ENCODE results near the gene OTOG.

OTOG gene

DNA sequence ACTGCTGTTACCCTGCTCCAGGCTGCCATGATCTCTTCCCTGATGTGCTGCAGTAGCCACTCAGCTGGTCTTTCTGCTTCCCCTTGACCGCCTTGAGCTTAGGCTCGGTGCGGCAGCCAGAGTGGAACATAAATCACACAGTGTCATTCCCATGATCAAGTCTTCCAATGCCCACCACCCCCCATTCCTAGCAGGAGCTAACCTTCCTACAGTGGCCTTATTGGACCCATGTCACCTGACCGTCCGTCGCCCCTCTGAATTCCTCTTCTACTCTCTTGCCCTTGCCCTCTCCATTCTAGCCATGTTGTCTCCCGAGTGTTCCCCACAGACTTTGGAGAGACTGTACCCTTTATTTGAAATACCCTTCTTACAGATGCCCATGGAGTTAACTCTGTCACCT lies 43.4 kb downstream of the OTOG start:
- no peaks in the 10 kb centered on the region for H3K4me1 Mint-ChIP-seq
- peaks cover 41% of the 10 kb centered on the region for H3K27me3 Mint-ChIP-seq
- no peak overlapping the region for H3K4me3 Mint-ChIP-seq
- ATAC-seq (replicated peaks; ENCODE audit: extremely low read depth, poor library complexity, severe bottlenecking) (no peak), DNase-seq (ENCODE audit: low spot score in 2 of 2) (no peak)
- no peaks in the 10 kb centered on the region for H3K36me3 Mint-ChIP-seq (ENCODE audit: insufficient read depth)
- H3K27ac Mint-ChIP-seq (ENCODE audit: low read depth) = no peak overlapping the region
- no peaks in the 10 kb centered on the region for H3K9me3 Mint-ChIP-seq

DNA sequence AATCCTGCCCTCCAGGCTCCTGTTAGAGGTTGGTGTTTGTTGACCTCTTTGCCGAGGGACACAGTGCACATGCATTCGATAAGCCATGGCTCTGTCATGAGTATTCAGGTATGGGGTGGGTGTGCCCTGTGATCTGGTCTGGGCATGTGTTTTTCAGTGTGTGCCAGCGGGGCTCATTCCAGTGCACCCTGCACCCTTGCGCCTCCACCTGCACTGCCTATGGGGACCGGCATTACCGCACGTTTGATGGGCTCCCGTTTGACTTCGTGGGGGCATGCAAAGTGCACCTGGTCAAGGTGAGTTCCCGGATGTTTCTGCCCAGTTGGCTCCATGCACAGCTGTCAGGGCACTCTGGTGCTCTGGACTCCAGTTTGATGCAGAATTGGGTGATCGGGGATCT lies 44.2 kb downstream of the OTOG start:
- Mint-ChIP-seq H3K36me3 (ENCODE audit: insufficient read depth) (no peaks in the 10 kb centered on the region), H3K27ac (ENCODE audit: low read depth) (no peak overlapping the region), H3K27me3 (peaks cover 41% of the 10 kb centered on the region), H3K4me3 (no peak overlapping the region), H3K9me3 (no peaks in the 10 kb centered on the region), H3K4me1 (no peaks in the 10 kb centered on the region)
- ATAC-seq (replicated peaks; ENCODE audit: extremely low read depth, poor library complexity, severe bottlenecking) (no peak), DNase-seq (ENCODE audit: low spot score in 2 of 2) (no peak)

DNA sequence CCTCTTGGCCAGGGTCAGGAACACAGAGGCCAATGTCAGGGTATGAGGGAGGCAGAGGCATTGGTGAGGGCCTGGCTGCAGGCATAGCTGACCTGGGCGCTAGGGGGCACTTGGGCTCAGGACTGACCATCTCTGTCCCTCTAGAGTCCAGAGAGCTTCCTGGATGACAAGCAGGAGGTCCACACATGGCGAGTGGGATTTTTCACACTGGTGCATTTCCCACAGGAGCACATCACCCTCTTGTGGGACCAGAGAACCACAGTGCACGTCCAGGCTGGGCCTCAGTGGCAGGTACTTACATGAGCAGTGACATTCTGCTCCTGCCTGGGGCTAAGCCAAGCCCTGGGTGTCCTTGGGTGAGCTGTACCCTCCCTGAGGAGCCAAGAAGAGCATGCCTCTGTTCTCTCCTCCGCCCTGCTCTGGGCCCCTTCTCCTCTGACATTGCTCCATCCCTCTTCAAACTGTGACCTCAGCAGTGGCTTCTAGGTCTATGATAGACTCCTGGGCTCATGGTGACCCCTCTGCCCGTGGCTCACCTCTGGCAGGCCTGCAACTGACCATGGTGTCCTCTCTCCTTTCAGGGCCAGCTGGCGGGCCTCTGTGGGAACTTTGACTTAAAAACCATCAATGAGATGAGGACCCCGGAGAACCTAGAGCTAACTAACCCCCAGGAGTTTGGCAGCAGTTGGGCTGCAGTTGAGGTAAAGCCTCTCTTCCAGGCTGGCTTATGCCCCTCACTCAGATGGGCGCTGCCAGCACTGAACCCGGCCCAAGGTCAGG lies 46.6 kb downstream of the OTOG start:
- DNase-seq (ENCODE audit: low spot score in 2 of 2) = no peak
- Mint-ChIP-seq H3K27ac (ENCODE audit: low read depth) (no peak overlapping the region), H3K4me1 (no peaks in the 10 kb centered on the region), H3K4me3 (no peak overlapping the region), H3K36me3 (ENCODE audit: insufficient read depth) (no peaks in the 10 kb centered on the region), H3K27me3 (peaks cover 35% of the 10 kb centered on the region), H3K9me3 (no peaks in the 10 kb centered on the region)
- ATAC-seq (replicated peaks; ENCODE audit: extremely low read depth, poor library complexity, severe bottlenecking) = no peak

DNA sequence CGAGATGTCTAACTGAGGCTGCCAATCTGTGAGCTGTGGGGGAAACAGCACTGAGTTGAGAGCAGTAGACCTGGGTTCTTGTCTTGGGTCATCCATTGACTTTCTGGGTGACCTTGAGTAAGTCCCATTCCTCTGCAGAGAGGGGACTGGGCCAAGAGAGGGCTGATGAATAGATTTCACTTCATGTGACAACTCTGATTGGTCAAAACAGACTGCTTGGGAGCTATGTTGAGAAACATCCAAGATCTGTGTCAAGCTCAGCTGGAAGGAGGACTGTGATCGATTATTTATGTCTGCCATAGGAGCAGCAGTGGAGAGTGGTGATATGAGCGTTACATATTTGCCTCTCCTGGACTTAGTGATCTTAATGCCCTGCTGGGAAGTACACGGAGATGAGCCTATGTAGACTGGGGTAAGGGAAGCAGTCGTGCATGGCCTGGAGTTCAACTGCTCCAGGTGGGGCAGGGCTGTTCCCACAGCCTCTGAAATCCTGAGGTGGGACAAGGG lies 47.7 kb downstream of the OTOG start:
- Mint-ChIP-seq H3K4me1 (no peaks in the 10 kb centered on the region), H3K27ac (ENCODE audit: low read depth) (no peak overlapping the region), H3K27me3 (peaks cover 44% of the 10 kb centered on the region), H3K4me3 (no peak overlapping the region), H3K9me3 (no peaks in the 10 kb centered on the region), H3K36me3 (ENCODE audit: insufficient read depth) (no peaks in the 10 kb centered on the region)
- DNase-seq (ENCODE audit: low spot score in 2 of 2) (peak in 1 of 2 donors; percentile 7), ATAC-seq (replicated peaks; ENCODE audit: extremely low read depth, poor library complexity, severe bottlenecking) (no peak)

DNA sequence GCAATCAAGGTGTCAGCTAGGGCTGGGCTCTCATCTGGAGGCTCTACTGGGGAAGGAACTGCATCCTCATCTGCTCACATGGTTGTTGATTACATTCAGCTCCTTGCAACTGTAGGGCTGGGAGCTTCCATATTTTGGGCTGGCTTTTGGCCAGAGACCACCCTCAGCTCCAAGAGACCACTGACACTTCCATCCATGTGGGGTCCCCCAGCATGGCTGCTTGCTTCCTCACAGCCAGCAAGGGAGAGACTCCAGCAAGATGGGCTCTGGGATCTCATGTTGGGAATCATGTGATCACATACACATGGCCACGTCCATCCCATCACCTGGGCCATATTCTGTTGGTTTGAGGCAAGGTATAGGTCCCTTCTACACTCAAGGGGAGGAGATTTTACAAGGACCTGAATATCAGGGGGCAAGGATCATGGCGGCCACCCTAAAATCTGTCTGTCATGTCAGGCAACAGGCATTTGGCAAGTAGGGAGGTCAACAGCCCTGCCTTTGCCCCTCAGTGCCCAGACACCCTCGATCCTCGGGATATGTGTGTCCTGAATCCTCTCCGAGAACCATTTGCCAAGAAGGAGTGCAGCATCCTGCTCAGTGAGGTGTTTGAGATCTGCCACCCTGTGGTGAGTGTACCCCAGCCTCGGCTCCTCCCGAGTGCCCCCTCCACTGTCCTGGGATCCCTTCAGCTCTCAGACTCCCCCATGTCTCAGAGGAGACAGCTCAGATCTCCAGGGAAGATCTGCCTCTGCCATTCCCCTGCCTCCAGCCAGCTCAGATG lies 48.7 kb downstream of the OTOG start:
- DNase-seq (ENCODE audit: low spot score in 2 of 2) = peak in 1 of 2 donors; percentile 6
- Mint-ChIP-seq H3K4me3 (no peak overlapping the region), H3K27ac (ENCODE audit: low read depth) (no peak overlapping the region), H3K36me3 (ENCODE audit: insufficient read depth) (no peaks in the 10 kb centered on the region), H3K4me1 (no peaks in the 10 kb centered on the region), H3K27me3 (peaks cover 46% of the 10 kb centered on the region), H3K9me3 (no peaks in the 10 kb centered on the region)
- no peak for ATAC-seq (replicated peaks; ENCODE audit: extremely low read depth, poor library complexity, severe bottlenecking)

DNA sequence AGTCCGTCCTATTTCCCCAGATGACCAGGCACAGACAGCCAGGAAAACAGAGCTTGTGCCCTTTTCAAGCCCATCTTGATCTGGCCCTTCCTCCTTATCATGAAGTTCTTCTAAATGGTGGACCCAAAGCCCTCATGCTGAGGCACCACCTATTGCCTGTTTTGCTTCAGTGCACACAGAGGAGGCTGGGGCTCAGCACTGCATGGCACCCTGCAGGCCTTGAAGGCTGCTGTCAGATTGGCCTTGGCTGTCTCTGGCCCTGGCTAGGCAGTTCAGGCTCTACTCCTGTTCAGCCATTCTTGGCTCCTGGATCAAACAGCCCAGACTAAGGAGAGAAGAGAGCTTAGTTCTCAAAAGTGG lies 49.2 kb downstream of the OTOG start:
- Mint-ChIP-seq H3K36me3 (ENCODE audit: insufficient read depth) (no peaks in the 10 kb centered on the region), H3K27ac (ENCODE audit: low read depth) (no peak overlapping the region), H3K27me3 (peaks cover 51% of the 10 kb centered on the region), H3K4me3 (no peak overlapping the region), H3K4me1 (no peaks in the 10 kb centered on the region), H3K9me3 (no peaks in the 10 kb centered on the region)
- ATAC-seq (replicated peaks; ENCODE audit: extremely low read depth, poor library complexity, severe bottlenecking) (no peak), DNase-seq (ENCODE audit: low spot score in 2 of 2) (peak in 1 of 2 donors; percentile 4)

DNA sequence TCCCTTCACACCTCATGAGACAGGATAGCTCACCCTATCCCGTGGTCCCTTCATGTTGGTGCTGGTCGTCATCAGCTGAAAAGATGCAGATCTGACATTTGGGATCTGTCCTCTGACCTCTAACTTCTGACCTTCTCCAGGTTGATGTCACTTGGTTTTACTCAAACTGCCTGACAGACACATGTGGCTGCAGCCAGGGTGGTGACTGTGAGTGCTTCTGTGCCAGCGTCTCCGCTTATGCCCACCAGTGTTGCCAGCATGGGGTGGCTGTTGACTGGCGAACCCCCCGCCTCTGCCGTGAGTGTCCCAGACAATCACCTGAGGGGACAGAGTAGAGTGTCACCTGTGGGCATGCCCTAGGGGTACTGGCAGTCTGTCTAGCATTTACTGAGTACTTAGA lies 49.7 kb downstream of the OTOG start:
- Mint-ChIP-seq H3K9me3 (no peaks in the 10 kb centered on the region), H3K27ac (ENCODE audit: low read depth) (no peak overlapping the region), H3K4me3 (no peak overlapping the region), H3K4me1 (no peaks in the 10 kb centered on the region), H3K27me3 (peaks cover 52% of the 10 kb centered on the region), H3K36me3 (ENCODE audit: insufficient read depth) (no peaks in the 10 kb centered on the region)
- ATAC-seq (replicated peaks; ENCODE audit: extremely low read depth, poor library complexity, severe bottlenecking) (no peak), DNase-seq (ENCODE audit: low spot score in 2 of 2) (peak in 1 of 2 donors; percentile 5)

DNA sequence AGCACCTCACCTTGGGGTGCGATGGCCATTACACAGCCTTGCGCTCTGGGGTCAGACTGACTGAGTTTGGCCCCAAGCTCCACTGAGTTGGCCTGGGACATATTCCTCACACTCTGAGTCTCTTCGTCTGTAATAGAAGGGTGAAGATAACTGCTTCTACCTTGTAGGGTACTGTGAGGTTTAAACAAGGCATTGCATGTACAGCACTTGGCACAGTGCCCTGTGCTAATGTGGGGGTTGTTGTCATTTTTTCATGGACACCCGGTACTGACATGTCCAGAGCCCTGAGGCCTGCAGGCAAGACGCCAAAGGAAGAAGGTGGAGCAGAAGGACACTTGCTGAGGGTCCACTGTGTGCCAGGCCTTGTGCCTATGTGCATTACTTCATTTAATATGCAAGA lies 50.7 kb downstream of the OTOG start:
- H3K36me3 Mint-ChIP-seq (ENCODE audit: insufficient read depth) = no peaks in the 10 kb centered on the region
- no peaks in the 10 kb centered on the region for H3K4me1 Mint-ChIP-seq
- ATAC-seq (replicated peaks; ENCODE audit: extremely low read depth, poor library complexity, severe bottlenecking) (no peak), DNase-seq (ENCODE audit: low spot score in 2 of 2) (no peak)
- no peak overlapping the region for H3K4me3 Mint-ChIP-seq
- H3K27ac Mint-ChIP-seq (ENCODE audit: low read depth) = no peak overlapping the region
- H3K9me3 Mint-ChIP-seq = no peaks in the 10 kb centered on the region
- peaks cover 46% of the 10 kb centered on the region for H3K27me3 Mint-ChIP-seq

DNA sequence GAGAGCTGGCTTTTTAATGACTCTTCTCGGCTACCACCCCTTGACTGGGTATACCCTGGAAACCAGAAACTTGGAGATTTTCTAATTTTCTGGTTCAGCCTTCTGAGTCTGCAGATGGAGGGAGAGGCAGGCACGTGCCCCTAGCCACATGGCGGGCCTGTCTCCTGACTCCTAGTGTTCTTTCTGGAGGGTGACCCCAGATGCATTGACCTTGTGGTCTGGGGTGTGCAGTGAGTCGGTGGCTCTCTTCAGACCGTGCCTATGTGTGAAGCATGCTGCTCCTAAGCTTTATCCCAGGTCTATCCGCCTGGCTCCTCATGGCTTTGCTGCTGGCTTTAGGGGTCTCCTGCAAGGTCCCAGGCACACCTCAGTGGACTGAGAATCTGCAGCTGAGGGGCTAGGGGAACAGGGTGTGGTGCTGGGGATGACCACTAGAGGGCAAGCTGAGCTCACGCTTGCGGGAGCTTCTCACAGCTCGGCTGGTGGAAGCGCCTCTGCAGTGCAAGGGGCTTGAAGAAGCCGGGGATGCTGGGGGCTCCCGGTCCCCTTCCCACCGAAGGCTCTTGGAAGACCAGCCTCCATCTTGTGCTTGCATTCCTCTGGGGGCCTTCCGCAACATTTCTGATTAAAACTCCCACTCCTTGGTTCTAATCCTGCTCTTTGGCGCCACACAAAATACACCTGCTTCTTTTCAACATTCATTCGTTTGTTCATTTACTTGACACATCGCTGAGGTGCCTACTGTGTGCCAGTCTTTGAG lies 51.8 kb downstream of the OTOG start:
- peak; percentile 32 to 39 for DNase-seq (ENCODE audit: low spot score in 2 of 2)
- ATAC-seq (replicated peaks; ENCODE audit: extremely low read depth, poor library complexity, severe bottlenecking) = peak; percentile 60
- Mint-ChIP-seq H3K36me3 (ENCODE audit: insufficient read depth) (no peaks in the 10 kb centered on the region), H3K27me3 (peaks cover 45% of the 10 kb centered on the region), H3K4me1 (no peaks in the 10 kb centered on the region), H3K27ac (ENCODE audit: low read depth) (no peak overlapping the region), H3K4me3 (no peak overlapping the region), H3K9me3 (no peaks in the 10 kb centered on the region)

DNA sequence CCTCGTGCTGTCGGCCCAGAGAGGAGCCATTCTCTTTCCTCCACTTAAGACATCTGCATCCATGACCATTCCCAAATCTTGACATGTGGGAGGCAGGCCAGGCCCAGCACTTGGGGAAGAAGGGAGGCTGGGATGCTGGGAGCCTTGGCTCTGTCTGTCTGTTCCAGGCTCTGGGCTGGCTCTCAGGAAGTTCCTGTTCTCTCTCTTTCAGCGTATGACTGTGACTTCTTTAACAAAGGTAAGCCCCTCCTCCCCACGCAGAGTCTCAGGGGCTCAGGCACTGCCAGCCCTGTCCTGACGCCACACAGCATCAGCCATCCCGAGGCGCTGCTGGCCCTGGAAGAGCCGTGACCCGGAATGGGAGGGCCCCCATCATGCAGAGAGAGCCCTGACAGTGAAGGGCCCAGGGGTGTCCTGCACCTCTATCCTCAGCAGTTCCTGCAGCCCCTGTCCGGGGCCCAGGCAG lies 52.4 kb downstream of the OTOG start:
- ATAC-seq (replicated peaks; ENCODE audit: extremely low read depth, poor library complexity, severe bottlenecking) (no peak), DNase-seq (ENCODE audit: low spot score in 2 of 2) (peak; percentile 5 to 8)
- Mint-ChIP-seq H3K27me3 (peaks cover 38% of the 10 kb centered on the region), H3K36me3 (ENCODE audit: insufficient read depth) (no peaks in the 10 kb centered on the region), H3K4me1 (no peaks in the 10 kb centered on the region), H3K27ac (ENCODE audit: low read depth) (no peak overlapping the region), H3K4me3 (no peak overlapping the region), H3K9me3 (no peaks in the 10 kb centered on the region)

DNA sequence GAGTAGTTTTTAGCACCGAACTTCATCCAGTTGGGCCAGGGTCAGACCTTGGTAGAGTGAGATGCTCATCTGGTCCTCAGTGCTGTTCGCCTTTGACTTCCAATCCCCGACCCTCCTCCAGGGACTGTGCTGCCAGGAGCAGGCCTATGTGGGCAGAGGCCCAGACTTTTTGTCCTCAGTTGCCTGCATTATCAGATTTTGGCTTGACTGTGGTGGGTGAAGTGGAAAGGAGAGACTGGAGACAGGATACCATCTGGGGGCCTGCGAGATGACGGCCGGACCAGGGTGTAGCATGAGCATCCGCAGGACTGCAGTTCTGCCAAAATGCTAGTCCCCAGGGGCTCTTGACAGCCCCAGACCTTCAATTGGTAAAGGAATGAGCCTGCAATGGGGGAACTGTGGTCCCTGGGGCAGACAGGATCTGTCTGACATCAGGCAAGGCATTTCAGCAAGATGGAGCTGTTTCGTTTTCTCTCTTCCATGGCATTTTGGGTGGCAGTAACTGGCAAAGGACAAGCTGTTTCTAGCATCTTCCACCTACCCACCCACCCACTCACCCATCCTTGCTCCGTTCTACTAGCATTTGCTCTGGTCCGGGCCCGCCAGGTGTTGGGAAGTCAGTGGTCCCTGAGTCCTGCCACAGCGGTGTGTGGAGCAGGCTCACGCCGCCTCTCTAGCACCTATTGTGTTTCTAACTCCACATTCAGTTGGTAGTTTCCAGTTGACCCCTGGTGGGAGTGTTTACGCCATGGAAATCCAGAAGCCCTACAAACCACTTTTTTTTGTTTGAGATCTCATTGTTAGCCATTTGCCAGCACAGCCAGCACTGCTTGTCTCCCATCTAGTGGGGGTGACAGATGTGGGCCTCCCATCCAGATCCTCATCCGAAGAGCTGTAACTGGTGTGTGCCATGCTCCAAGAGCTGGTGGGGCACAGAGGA lies 53.5 kb downstream of the OTOG start:
- DNase-seq (ENCODE audit: low spot score in 2 of 2) (peak; percentile 7 to 11), ATAC-seq (replicated peaks; ENCODE audit: extremely low read depth, poor library complexity, severe bottlenecking) (no peak)
- Mint-ChIP-seq H3K4me1 (no peaks in the 10 kb centered on the region), H3K27ac (ENCODE audit: low read depth) (no peak overlapping the region), H3K9me3 (no peaks in the 10 kb centered on the region), H3K36me3 (ENCODE audit: insufficient read depth) (no peaks in the 10 kb centered on the region), H3K4me3 (no peak overlapping the region), H3K27me3 (peaks cover 33% of the 10 kb centered on the region)

DNA sequence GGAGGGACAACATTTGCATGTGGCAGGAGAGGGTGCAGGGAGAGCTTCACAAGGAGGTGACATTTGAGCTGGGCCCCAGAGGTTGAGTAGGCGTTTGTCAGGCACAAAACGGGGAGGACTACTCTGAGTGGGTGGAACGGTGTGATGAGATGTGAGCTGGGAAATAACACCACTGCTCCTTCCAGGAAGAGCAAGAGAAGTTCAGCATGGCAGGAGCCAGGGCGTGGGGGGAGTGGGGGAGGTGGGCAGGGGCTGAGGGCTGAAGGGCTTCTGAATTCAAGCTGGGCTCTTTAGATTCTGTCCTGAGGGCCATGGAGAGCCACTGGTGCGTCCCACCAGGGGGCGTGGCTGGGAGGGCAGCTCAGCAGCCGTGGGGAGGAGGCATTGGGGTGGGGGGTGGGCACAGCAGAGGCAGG lies 54.2 kb downstream of the OTOG start:
- DNase-seq (ENCODE audit: low spot score in 2 of 2) = peak in 1 of 2 donors; percentile 3

More for the DNA sequence above, 54.2 kb downstream of the OTOG start:
- Mint-ChIP-seq H3K27ac (ENCODE audit: low read depth) (no peak overlapping the region), H3K27me3 (peaks cover 26% of the 10 kb centered on the region), H3K4me3 (no peak overlapping the region), H3K4me1 (no peaks in the 10 kb centered on the region), H3K36me3 (ENCODE audit: insufficient read depth) (no peaks in the 10 kb centered on the region), H3K9me3 (no peaks in the 10 kb centered on the region)
- no peak for ATAC-seq (replicated peaks; ENCODE audit: extremely low read depth, poor library complexity, severe bottlenecking)
